ENCODE data around the gene CDKN1A.

GRCh38 chr6:36671687-36672375, 6.7 kb upstream of the CDKN1A start:
- TF ChIP-seq CTCF (IDR thresholded peaks at IDR 0.05) (no peak), POLR2A (IDR thresholded peaks at IDR 0.05) (no peak)

Data from heart left ventricle (tissue), 13 donors.